Smooth muscle cell (in vitro differentiated cells): ENCODE measurements around the gene NEK5. TPM values are rescaled to one million over a fixed set of nuclear protein-coding genes. Genes with fewer than 3 reads are reported as not detected.

ENCODE experiments used
- DNase-seq: peaks from one replicate; lab custom pipeline; 2025; ENCODE audit not compliant: unreplicated experiment; lab: John Stamatoyannopoulos, UW
- H2AFZ ChIP-seq: fragments of 200-600 bp; sonication (generic); 2 replicates; pipeline ENCODE4 v1.6.0; 2016; ENCODE audit warnings: antibody characterized with exemption, low read depth, mild to moderate bottlenecking
- H3F3A ChIP-seq: fragments of 200-600 bp; sonication (generic); 2 replicates; pipeline ENCODE4 v1.6.0; 2017; ENCODE audit warnings: antibody characterized with exemption, low read depth
- H3K27ac ChIP-seq: fragments of 200-600 bp; sonication (generic); 2 replicates; pipeline ENCODE4 v1.5.1; 2016; ENCODE audit warnings: low read depth, mild to moderate bottlenecking
- H3K27me3 ChIP-seq: fragments of 200-600 bp; sonication (generic); 2 replicates; pipeline ENCODE4 v1.6.1; 2016; ENCODE audit warnings: low read depth, mild to moderate bottlenecking
- H3K36me3 ChIP-seq: fragments of 200-600 bp; sonication (generic); 2 replicates; pipeline ENCODE4 v1.5.1; 2016; ENCODE audit warnings: low read depth
- H3K4me1 ChIP-seq: fragments of 200-600 bp; sonication (generic); 2 replicates; pipeline ENCODE4 v1.5.1; 2016; ENCODE audit warnings: low read depth
- H3K4me2 ChIP-seq: fragments of 200-600 bp; sonication (generic); 2 replicates; pipeline ENCODE4 v1.6.0; 2016; ENCODE audit warnings: mild to moderate bottlenecking
- H3K4me3 ChIP-seq: fragments of 200-600 bp; sonication (generic); 2 replicates; pipeline ENCODE4 v1.5.1; 2016; ENCODE audit warnings: mild to moderate bottlenecking
- H3K79me2 ChIP-seq: fragments of 200-600 bp; sonication (generic); 2 replicates; pipeline ENCODE4 v1.6.0; 2016; ENCODE audit warnings: low read depth, mild to moderate bottlenecking
- H3K9ac ChIP-seq: fragments of 200-600 bp; sonication (generic); 2 replicates; pipeline ENCODE4 v1.6.0; 2016; ENCODE audit warnings: low read depth
- H3K9me3 ChIP-seq: fragments of 200-600 bp; sonication (generic); replicated peaks from 2 replicates; pipeline ENCODE4 v1.5.1; 2016; ENCODE audit warnings: low read depth
- H4K20me1 ChIP-seq: fragments of 200-600 bp; sonication (generic); 2 replicates; pipeline ENCODE4 v1.6.0; 2016; ENCODE audit warnings: low read depth
- WGBS: methylation state at CpG from one replicate; pipeline ENCODE4 v1.1.7; 2016; ENCODE audit warnings: low lambda C conversion rate; 5-methylcytosine and 5-hydroxymethylcytosine counted together
- polyA plus RNA-seq: library from polyadenylated mRNA; unstranded; fragments of >200 nt; fragmentation: Nextera tagmentation; extraction: Ambion mirVana; gene quantifications from 2 replicates; pipeline ENCODE4 v1.2.1, GENCODE V29; 2016
- total RNA-seq: library from RNA; depleted of rRNA; stranded (reverse); fragments of >200 nt; gene quantifications from 2 replicates; pipeline ENCODE4 v1.2.3, GENCODE V29; 2014
- TF ChIP-seq, protein P1 (sequence below): fragments of 200-600 bp; sonication (generic); IDR thresholded peaks from 2 replicates; pipeline ENCODE4 v1.5.1; 2017; ENCODE audit warnings: borderline replicate concordance, mild to moderate bottlenecking, antibody characterized with exemption; ENCODE audit not compliant: insufficient read depth, poor library complexity, severe bottlenecking

NEK5 gene
- total and polyA plus RNA-seq, 2 experiments from 2014 or later, result 0.04 to 0.29 TPM

DNA sequence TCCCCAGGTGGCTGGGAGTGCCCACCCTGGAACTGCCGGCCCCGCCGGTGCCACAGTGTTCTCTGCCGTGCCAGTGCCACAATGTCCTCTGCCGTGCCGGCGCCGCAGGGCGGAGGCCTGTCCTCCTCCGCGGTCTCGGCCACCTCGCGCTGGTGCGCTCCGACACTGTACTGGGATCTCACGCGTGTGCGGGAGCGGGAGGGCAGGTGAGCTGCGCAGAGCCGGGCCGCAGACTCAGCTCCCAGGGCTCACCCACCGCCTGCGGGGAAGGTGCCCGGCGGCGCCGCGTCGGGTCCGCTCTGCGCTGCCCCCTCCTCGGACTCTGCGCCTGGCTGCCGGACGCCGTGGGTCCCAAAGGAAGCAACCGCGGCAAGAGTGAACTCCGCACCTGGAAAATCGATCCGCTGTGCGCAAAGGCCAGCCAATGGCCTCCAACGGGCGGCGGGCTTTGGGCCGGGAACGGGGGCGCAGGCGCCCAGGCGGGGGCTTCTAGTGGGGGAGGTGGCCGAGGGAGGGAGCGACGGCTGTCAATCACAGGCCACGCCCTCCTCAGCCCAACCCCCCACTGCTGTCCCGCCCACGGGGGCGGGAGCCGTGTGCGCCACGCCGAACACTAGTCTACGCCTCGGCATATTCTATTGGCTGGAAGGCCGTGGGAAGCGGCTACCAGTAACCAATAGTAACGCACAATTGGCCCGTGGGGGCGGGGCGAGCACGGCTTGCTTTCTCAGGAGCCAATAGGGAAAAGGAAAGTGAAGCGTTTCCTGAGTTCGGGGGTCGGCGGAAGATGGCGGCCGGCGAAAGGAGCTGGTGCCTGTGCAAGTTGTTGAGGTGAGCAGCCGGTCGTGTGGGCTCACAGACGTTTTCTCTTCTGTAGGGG lies 117.0 kb downstream of the NEK5 start, which contains the start of gene ALG11:
Gene ALG11, plus strand, starts transcription at position 767 of the 880 bp plus-strand sequence. Its CDS starts 21 bp downstream, at position 788.
- TF ChIP-seq, protein P1, sequence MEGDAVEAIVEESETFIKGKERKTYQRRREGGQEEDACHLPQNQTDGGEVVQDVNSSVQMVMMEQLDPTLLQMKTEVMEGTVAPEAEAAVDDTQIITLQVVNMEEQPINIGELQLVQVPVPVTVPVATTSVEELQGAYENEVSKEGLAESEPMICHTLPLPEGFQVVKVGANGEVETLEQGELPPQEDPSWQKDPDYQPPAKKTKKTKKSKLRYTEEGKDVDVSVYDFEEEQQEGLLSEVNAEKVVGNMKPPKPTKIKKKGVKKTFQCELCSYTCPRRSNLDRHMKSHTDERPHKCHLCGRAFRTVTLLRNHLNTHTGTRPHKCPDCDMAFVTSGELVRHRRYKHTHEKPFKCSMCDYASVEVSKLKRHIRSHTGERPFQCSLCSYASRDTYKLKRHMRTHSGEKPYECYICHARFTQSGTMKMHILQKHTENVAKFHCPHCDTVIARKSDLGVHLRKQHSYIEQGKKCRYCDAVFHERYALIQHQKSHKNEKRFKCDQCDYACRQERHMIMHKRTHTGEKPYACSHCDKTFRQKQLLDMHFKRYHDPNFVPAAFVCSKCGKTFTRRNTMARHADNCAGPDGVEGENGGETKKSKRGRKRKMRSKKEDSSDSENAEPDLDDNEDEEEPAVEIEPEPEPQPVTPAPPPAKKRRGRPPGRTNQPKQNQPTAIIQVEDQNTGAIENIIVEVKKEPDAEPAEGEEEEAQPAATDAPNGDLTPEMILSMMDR, result no peak
- WGBS, result 1% methylated on average over 72 of the region's 82 CpGs

DNA sequence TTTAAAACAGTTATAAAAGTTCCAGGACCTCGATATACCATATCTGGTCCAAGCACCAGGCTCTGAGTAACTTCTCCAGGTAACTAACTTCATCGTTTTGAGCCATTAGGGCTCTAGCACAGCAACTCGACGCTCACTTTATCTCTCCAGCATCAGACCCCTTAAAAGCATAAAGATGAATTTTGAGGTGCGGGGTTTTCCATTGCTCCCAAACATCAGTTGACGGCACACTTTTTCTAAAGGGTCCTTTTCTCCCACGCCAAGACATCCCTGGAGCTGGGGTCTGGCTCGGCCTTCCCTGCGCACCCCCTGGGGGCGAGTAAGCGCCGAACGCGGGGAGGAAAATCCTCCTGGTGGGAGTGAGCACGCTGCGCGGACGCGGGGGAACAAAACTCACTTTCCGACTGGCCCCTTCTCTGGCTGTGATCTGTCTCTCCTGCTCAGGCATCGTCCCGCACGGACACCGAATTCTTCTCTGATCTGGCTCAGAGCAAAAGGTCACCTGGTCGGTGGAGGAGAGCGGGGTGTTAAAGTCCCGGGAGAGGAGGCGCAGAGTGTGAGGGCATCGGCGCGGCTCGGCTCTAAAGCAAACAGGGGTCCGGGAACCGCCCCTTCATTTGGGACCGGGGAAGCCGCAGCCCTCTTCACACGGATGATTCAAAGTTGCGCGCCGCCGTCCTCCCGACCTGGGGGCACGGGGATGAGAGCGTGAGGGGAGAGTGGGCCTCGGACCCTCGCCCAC lies 117.8 kb downstream of the NEK5 start, which contains the start of gene ATP7B:
Gene ATP7B, minus strand, starts transcription at position 561 of the 742 bp plus-strand sequence. Its CDS starts 113 bp downstream, at position 448.
- 3% methylated on average over 44 of the region's 46 CpGs for WGBS

More for the DNA sequence above, 117.0 kb downstream of the NEK5 start, which contains the start of gene ALG11:
- H2AFZ ChIP-seq, result peak within 1 kb of the TSS; percentile 93
- peaks cover 17% of the 10 kb centered on the region for H3K4me1 ChIP-seq
- peaks cover 97% of the 10 kb centered on the region for H3K79me2 ChIP-seq
- peak within 1 kb of the TSS; percentile 94 for H3K4me3 ChIP-seq
- H3K27ac ChIP-seq, result peak within 1 kb of the TSS; percentile 78
- H3K27me3 ChIP-seq, result no peaks in the 10 kb centered on the region
- H3K9ac ChIP-seq, result peak within 1 kb of the TSS; percentile 92
- no peaks in the 10 kb centered on the region for H3F3A ChIP-seq
- H4K20me1 ChIP-seq, result peaks cover 16% of the 10 kb centered on the region
- H3K9me3 ChIP-seq, result no peaks in the 10 kb centered on the region
- peak; percentile 98 for DNase-seq
- peak within 1 kb of the TSS; percentile 99 for H3K4me2 ChIP-seq
- H3K36me3 ChIP-seq, result no peaks in the 10 kb centered on the region

DNA sequence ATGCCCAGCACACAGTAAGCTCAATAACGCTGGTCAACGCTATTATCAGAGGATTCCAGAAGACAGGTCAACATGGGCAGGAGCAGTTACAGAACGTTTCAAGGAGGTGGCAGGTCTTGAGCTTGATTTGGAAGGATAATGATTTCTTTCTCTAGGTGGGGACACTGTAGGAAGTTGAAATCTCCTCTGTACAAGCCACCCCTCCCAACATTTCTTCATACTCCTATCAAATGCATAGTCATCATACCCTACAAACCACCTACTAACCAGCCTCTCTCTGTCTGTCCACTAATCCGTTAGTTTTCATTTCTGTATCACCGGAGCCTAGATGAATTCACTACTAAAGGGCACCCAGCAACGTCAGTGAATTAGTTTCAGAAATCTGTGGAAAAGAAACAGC lies 118.9 kb downstream of the NEK5 start:
- DNase-seq, result no peak
- Histone ChIP-seq H3K9me3 (no peaks in the 10 kb centered on the region), H3K4me3 (peak overlapping the region; percentile 94), H3K4me2 (peak overlapping the region; percentile 89), H2AFZ (peak overlapping the region; percentile 93), H3K4me1 (peaks cover 17% of the 10 kb centered on the region), H3K9ac (no peak overlapping the region), H3K27ac (no peak overlapping the region), H3K79me2 (peaks cover 97% of the 10 kb centered on the region), H3F3A (no peaks in the 10 kb centered on the region), H4K20me1 (peaks cover 4% of the 10 kb centered on the region), H3K27me3 (no peaks in the 10 kb centered on the region), H3K36me3 (no peaks in the 10 kb centered on the region)
- WGBS, result 48% methylated on average over 6 of the region's 6 CpGs
- TF ChIP-seq, protein P1, result no peak

More for the DNA sequence above, 117.8 kb downstream of the NEK5 start, which contains the start of gene ATP7B:
- H3K79me2 ChIP-seq, result peaks cover 97% of the 10 kb centered on the region
- peak; percentile 59 for DNase-seq
- H2AFZ ChIP-seq, result peak within 1 kb of the TSS; percentile 93
- H3K27me3 ChIP-seq, result no peaks in the 10 kb centered on the region
- H3K4me1 ChIP-seq, result peaks cover 17% of the 10 kb centered on the region
- H3K27ac ChIP-seq, result peak within 1 kb of the TSS; percentile 78
- no peaks in the 10 kb centered on the region for H3K36me3 ChIP-seq
- no peaks in the 10 kb centered on the region for H3F3A ChIP-seq
- TF ChIP-seq, protein P1, result peak; percentile 18
- peak within 1 kb of the TSS; percentile 94 for H3K4me3 ChIP-seq
- peak within 1 kb of the TSS; percentile 92 for H3K9ac ChIP-seq
- H3K4me2 ChIP-seq, result peak within 1 kb of the TSS; percentile 99
- H3K9me3 ChIP-seq, result no peaks in the 10 kb centered on the region
- peaks cover 8% of the 10 kb centered on the region for H4K20me1 ChIP-seq
